HG03280 (cell line): Measurements from ENCODE around the gene RETN.
"Not testable (repeated sequence)": the region's sequence is repeated elsewhere in the genome, so short reads cannot be mapped to it uniquely, and the experiment has no call there.

ENCODE experiments used
- ATAC-seq: cut with Tn5 transposase; IDR thresholded peaks from one replicate; pipeline ENCODE4 v1.9.1; 2021; ENCODE audit warnings: mild to moderate bottlenecking, moderate library complexity; ENCODE audit not compliant: unreplicated experiment

Gene RETN

DNA sequence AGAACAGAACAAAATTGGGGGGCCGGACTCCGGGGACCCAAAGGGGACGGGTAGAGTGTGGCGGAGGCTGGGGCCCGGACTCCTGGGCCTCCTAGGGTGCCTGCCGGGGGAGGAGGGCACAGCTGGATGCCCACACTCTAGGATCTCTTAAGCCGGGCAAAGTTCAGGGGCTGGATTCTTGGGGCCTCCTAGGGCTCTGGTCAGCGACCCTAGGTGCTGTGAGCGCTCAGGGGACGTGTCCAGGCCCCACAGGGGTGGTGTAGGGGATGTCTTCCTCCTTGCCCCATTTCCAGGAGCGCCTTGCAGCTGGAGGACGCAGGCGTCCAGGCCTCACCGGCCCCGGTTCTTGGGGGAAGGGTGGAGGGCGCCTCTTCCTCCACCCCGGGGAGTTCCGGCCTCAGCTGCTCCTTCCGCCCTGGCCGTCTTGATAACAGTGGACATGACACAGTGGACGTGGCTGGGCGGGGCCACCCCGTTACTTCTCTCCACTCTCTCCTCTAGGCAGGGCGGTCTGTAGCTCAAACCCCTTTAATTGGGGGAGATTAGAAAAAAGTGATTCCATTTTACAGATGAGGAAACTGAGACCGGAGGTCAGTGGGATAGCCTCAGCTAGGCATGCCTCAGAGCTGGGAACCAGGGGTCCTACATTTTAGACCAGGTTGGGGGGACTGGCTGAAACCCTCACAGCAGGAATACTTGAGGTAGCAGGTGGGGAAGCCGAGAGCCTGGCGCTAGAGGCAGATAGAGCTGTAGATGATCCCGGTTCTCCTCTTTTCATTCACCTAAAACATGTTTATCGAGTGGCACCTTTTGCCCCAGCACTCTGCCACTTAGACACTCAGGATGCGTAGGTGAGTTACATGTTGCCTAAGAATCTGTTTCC, 31.2 kb upstream of the RETN start:
- peak; percentile 24 for ATAC-seq

DNA sequence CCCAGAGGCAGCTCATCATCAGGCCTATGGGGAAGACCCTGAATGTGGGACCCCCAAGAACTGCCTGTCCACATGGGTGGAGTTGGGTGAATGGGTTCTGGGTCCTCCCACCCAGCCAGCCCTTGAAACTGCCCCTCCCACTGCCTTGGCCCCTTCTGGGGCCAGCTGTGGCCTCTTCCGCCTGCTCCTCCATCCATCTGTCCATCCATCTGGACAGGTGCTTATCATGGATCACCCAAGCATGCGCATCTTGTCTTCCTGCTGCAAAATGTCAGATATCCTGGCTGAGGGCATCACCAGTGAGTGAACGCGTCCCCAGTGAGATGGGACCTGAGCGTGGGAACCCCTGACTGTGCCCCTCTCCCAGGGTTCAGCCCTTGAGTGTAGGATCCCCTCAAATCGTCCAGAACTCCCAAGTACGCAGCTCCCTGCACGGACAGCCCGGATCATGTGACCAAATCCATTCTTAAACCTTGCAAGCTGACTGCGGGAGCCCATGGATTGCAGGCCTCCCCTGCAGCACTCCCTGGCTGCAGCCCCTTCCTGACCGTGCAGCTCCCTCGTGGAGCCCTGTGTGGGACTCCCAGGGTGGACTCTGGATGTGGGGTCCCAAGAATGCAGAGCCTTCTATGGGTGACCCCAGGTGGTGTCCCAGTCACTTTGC, 29.9 kb upstream of the RETN start:
- ATAC-seq: no peak

DNA sequence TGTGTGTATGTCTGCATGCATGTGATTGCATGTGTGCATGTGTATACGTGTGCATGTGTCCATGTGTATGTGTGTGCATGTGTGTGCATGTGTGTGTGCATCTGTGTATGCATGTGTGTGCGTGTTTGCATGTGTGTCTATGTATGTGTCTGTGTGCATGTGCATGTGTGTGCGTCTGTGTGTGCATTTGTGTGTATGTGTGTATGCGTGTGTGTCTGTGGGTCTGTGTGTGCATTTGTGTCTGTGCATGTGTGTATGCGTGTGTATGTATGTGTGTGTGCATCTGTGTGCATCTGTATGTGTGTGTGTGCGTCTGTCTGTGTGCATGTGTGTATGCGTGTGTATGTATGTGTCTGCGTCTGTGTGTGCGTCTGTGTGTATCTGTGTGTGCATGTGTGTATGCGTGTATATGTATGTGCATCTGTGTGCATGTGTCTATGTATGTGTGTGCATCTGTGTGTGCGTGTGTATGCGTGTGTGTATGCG, 28.9 kb upstream of the RETN start:
- no peak for ATAC-seq

DNA sequence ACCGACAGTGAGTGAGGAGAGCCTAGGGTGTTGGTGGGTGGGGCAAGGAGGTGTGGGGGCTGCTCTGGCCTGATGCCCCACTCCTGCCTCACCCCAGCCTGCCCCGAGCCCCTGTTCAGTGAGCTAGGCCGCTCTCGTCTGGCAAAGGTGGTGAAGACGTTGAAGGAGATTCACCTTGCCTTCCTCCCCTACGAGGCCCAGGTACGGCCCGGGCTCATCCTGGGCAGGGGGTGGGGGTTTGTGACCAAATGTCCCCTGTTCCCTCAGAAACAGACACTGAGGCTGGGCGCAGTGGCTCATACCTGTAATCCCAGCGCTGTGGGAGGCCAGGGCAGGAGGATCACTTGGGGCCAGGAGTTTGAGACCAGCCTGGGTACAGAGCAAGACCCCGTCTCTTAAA, 28.0 kb upstream of the RETN start:
- no peak for ATAC-seq

DNA sequence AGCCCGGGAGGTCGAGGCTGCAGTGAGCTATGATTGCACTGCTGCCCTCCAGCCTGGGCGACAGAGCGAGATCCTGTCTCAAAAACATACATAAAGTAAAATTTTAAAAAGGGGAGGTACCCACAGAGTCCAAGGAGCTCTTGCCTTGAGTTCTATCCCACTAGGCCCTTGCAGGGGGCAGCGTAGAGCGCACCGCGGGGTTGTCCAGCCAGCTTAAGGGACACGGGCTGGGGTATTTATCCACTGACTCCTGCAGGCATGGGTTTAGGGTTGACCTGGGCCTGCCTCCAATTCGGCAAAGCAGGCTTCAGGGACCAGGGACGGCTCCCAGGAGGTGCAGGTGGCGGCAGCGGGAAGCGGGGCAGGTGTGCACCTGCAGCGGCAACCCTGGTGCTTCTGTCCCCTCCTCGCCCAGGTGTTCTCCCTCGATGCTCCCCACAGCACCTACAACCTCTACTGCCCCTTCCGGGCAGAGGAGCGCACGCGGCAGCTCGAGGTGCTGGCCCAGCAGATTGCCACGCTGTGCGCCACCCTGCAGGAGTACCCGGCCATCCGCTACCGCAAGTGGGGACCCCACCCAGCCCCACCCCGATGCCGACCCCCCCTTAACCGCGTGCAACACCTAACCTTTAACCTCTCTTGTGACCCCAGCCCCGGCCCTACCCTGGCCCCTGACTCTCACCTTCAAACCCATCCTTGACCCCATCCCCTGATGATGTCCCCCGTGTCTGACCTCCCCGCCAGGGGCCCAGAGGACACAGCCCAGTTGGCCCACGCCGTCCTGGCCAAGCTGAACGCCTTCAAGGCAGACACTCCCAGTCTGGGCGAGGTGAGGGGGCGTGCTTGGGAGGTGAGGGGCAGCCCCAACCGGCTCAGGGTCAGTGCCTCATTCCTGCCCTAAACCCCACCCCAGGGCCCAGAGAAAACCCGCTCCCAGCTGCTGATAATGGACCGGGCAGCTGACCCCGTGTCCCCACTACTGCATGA, 27.3 kb upstream of the RETN start:
- ATAC-seq: no peak

DNA sequence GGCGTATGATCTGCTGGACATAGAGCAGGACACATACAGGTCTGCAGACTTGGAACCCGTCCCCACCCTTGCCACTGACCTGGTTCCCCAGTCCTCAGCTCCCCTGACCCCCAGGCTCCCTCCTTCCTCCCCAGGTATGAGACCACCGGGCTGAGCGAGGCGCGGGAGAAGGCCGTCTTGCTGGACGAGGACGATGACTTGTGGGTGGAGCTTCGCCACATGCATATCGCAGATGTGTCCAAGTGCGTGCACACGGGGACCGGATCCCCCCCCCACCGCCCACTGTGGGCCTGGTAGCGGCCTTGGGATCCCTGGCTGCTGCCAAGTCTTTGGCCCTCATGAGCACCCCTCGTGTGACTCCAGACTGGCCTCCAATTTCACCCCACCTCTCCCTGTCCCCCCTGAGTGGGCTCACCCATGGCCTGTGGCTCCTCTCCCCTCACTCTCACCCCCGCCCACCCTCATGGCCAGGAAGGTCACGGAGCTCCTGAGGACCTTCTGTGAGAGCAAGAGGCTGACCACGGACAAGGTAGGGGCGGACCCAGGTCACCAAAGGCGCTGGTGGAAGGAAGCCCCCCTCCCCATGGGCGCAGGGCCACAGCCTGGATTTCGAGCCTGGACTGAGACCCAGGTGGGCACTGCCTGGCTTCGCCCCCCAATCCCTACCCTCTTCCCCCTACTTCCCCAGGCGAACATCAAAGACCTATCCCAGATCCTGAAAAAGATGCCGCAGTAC, 26.4 kb upstream of the RETN start:
- no peak for ATAC-seq

DNA sequence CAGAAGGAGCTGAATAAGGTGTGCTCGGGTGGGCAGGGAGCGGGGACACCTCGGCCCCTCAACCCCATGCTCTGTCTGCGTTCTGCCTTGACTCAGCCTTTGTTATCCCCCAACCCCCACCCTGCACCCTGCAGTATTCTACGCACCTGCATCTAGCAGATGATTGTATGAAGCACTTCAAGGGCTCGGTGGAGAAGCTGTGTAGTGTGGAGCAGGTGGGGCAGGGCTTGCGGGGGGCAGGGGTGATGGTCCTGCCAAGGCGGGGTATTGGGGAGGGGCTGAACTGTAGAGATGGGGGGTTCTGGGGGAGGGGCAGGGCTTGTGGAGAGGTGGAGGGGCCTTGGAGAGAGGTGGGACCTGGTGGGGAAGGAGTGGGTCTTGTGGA, 25.8 kb upstream of the RETN start:
- no peak for ATAC-seq

DNA sequence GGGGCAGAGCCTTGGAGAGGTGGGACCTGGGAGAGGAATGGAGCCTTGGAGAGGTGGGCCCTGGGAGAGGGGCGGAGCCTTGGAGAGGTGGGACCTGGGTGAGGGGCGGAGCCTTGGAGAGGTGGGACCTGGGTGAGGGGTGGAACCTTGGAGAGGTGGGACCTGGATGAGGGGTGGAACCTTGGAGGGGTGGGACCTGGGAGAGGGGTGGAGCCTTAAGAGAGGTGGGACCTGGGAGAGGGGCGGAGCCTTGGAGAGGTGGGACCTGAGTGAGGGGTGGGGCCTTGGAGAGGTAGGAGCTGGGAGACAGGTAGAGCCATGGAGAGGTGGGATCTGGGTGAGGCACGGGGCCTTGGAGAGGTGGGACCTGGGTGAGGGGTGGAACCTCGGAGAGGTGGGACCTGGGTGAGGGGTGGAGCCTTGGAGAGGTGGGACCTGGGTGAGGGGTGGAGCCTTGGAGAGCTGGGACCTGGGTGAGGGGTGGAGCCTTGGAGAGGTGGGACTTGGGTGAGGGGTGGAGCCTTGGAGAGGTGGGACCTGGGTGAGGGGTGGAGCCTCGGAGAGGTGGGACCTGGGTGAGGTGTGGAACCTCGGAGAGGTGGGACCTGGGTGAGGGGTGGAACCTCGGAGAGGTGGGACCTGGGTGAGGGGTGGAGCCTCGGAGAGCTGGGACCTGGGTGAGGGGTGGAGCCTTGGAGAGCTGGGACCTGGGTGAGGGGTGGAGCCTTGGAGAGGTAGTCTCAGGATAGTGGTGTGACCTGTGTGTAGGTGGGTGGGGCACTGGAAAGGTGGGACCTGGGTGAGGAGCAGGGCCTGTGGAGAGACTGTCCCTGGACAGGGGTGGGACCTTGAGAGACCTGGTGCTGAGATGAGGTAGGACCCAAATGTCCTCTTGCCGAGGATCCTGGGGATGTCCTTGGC, 25.0 kb upstream of the RETN start:
- not testable (repeated sequence) for ATAC-seq

DNA sequence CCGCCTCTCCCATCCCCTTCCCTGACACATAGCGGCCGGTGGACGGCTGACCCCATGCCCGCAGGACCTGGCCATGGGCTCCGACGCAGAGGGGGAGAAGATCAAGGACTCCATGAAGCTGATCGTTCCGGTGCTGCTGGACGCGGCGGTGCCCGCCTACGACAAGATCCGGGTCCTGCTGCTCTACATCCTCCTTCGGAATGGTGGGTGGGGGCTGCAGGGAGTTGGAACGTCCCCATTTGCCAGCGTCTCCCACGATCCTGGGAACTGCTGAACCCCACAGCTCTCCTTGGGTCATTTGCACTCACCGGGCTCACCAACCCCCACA, 24.3 kb upstream of the RETN start:
- ATAC-seq: no peak

DNA sequence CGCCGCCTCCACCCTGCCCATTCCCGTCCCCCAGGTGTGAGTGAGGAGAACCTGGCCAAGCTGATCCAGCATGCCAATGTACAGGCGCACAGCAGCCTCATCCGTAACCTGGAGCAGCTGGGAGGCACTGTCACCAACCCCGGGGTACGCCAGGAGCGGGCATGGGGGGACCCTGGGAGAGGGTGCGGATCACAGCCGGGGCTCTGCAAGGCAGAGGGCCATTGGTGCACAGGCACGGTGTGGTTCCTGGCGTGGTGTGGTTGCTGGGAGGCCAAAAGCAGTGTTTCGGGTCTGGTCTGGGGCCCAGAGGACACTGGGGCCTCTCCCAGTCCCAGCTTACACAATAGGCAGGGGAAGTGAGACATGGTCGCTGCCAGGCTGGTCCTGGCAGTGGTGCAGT, 23.7 kb upstream of the RETN start:
- ATAC-seq: no peak

DNA sequence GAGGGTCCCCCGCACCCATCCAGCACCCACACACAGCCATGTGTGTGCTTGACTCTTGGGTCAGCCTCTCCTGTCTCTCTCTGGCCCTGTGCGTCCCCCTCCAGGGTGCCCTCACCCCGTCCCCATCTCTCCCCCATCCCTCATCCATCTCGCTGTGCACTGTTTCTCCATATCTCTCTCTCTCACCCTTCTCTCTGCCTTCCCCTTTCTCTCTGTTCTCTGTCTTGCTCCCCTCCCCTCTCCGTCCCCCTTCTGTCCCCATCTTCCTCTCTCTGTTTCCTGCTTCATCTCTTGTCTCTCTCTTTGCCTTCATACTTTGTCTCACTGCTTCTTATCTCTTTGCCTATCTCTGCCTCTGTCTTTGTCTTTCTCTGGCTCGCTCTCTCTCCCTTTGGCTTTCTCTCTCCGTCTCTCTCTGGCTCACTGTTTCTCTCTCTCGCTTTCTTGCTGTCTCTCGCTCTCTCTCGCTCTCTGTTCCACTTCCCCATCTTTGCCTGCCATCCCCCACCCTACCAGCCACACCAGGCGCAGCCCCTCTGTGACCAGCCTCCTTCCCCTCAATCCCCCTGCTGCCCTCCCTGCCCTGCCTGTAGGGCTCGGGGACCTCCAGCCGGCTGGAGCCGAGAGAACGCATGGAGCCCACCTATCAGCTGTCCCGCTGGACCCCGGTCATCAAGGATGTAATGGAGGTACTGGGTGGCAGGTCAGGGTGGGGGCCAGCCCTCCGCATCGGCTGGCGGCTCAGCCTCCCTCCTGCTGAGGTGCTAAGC, 23.0 kb upstream of the RETN start:
- ATAC-seq: no peak

DNA sequence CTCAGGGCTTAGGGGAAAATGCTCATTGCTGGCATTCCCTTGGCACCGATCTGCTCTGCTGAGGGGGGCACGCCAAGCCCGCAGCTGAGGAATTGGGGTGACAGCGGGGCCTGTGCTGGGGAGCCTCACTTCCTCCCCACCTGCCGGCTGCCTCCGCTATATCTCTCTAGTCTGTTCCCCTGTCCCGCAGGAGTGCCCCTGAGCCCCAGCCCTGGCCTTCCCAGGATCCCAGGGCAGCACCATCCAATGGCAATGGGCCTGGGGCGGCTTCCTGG, 22.5 kb upstream of the RETN start:
- no peak for ATAC-seq

DNA sequence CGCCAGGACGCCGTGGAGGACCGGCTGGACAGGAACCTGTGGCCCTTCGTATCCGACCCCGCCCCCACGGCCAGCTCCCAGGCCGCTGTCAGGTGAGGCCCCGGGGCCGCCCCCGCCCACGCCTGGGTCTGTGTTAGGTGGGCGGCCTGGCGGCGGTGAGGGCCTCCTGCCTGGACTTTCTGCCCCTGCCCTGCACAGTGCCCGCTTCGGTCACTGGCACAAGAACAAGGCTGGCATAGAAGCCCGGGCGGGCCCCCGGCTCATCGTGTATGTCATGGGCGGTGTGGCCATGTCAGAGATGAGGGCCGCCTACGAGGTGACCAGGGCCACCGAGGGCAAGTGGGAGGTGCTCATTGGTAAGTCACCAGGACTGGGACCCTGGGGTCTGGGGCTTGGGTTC, 21.7 kb upstream of the RETN start:
- ATAC-seq: no peak

DNA sequence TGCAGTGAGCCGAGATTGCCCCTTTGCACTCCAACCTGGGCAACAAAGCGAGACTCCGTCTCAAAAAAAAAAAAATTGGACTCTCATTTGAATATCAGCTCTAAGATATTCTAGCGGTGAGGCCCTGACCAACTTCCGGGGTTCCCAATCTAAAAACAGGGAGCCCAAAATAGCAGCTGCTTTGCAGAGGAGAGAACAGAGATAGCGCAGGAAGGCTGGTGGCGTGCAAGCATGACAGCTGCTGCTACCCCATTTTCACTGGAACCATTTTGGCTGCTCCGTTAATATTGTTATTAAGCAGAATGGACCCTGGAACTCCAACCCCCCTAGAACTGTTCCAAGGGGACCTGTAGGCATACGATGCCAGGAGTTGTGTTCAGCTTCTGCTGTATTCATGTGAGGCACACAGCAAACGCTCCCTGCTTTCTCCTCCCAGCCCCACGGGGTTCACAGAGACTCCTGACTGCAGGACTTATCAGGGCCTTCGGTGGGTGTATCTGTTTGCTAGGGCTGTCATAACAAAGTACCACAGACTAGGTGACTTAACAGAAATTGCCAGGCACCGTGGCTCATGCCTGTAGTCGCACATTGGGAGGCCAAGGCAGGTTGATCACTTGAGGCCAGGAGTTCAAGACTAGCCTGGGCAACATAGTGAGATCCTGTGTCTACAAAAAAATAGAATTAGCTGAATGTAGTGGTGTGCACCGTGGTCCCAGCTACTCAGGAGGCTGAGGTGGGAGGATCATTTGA, 20.4 kb upstream of the RETN start:
- ATAC-seq: no peak

DNA sequence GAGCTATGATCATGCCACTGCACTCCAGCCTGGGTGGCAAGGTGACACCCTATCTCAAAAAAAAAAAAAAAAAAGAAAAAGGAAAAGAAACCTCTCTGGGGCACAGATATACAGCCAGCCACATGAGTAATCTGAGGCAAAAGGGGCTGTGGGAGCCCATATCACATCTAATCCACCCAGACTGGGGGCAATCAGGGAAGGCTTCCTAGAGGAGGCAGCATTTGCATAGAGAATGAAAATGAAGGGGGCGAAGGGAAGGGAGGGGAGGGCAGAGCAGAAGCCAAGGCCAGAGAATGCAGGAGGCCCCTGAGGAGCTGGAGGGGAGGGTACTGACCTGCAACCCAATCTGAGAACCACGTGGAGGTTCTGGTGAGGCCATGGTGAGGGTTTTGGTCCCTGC, 18.7 kb upstream of the RETN start:
- no peak for ATAC-seq

DNA sequence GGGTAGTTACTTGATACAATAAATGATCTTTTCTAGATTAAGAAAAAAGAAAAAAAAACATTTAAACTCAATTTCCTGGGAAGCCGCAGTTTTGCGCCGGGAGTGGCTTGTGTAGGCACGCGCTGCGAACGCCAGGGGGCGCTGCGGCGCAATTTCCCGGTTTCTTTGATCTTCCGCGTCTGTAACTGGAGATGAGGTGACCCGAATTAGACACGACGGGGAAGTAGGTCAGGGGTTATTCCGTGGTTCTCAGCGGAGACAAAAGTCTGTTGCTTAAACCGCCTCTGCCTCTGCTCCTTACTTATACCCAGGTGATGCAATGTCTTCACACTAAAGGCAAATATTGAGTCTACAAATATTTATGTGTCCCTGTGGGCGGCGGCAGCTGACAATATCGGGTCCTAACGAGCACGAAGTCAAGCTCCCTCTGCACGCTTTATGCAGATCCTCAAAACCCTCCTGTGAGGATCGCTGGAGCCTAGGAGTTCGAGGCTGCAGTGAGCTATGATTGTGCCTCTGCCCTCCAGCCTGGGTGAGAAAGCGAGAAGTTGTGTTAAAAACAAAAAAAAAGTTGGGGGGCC, 16.7 kb upstream of the RETN start:
- ATAC-seq: no peak

DNA sequence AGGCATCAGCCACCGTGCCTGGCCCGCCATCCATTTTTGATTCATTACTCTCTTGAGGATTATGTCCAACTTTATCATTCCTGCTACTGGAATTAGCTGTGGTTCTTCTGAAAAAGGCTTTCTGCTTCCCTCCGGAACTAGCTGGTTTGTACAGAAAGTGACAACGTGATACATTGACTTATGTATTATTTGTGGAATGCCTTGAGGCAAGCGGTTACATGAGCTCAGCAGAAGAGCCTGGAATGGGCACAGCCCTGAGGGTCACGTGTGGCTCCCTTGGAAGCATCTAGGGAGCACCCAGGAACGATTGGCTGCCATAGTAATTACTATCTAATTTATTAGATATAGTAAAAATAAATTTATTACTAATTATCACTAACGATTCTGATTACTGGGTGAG, 14.4 kb upstream of the RETN start:
- no peak for ATAC-seq

DNA sequence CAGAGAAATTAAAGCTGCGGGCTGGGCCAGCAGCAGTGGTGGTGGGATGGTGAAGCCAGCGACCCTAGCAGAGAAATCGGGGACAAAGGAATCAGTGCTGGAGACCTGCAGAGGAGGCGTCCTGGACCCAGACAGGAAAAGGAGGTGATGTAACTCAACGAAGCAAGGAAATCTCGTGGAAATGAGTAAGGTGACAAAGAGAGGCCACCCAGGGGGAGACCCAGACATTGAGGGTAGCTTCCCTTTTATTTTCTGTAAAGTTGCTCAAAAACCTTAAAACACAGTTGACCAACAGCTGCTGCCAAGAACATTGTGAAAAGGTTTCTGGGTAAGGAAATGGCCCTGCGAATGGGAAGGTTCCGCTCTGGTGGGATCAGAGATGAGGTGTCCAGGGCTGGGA, 13.3 kb upstream of the RETN start:
- no peak for ATAC-seq
